ENCODE measurements around the gene CELA1.
"Not testable (repeated sequence)": the region's sequence is repeated elsewhere in the genome, so short reads cannot be mapped to it uniquely, and the experiment has no call there.

CELA1 gene

GRCh38 chr12:51320695-51321320 is 25.7 kb downstream of the CELA1 start:
- H3K4me1 ChIP-seq (ENCODE audit: control extremely low read depth in 1 of 4, control insufficient read depth in 4 of 4, insufficient read depth in 4 of 4, low read length in 3 of 4), result peaks cover 40 to 78% (median 73%) of the 10 kb centered on the region in 4 experiments
- ChIA-PET POLR2A (interaction anchor here (0.7 to 1.8 kb wide), 2 partner anchors 20 to 73 kb away, joined by 3 to 10 read pairs; no protein-coding TSS in a partner anchor), CTCF (interaction anchor here (0.6 to 29.0 kb wide), 4 partner anchors 14 to 1635 kb away, joined by 3 to 666 read pairs (median 14); partner anchors contain the start of gene CELA1)
- DNase-seq, result peak in 2 of 3 donors; percentile 74 to 76
- no peaks in the 10 kb centered on the region for H3K9me3 ChIP-seq (ENCODE audit: control extremely low read depth in 1 of 5, control insufficient read depth in 4 of 5, insufficient read depth in 2 of 5, low read depth in 1 of 5, low read length in 4 of 5)
- peaks cover 0 to 13% (median 2%) of the 10 kb centered on the region in 4 experiments for H3K36me3 ChIP-seq (ENCODE audit: control insufficient read depth in 4 of 4, insufficient read depth in 4 of 4, low read length in 3 of 4)
- H3K27ac ChIP-seq (ENCODE audit: insufficient read depth in 1 of 2, low read depth in 1 of 2, low read length in 2 of 2, poor library complexity in 1 of 2, severe bottlenecking in 2 of 2), result peak overlapping the region; percentile 33 to 59
- peak overlapping the region in 5 of 7 experiments; percentile 26 to 57 (median 47) for H3K4me3 ChIP-seq (ENCODE audit: control insufficient read depth in 1 of 7, extremely low read depth in 1 of 7, insufficient read depth in 4 of 7, low read depth in 2 of 7, low read length in 6 of 7)
- no CpG with 5 or more reads among the region's 3 CpGs for WGBS (ENCODE audit: insufficient coverage)
- no peaks in the 10 kb centered on the region for H3K27me3 ChIP-seq (replicated peaks in 2 of 5; ENCODE audit: control insufficient read depth in 4 of 5, insufficient read depth in 5 of 5, low read length in 4 of 5)

GRCh38 chr12:51320311-51320694 is 26.2 kb downstream of the CELA1 start:
- Histone ChIP-seq H3K27ac (ENCODE audit: insufficient read depth in 1 of 2, low read depth in 1 of 2, low read length in 2 of 2, poor library complexity in 1 of 2, severe bottlenecking in 2 of 2) (peak overlapping the region in 1 of 2 experiments; percentile 59), H3K9me3 (ENCODE audit: control extremely low read depth in 1 of 5, control insufficient read depth in 4 of 5, insufficient read depth in 2 of 5, low read depth in 1 of 5, low read length in 4 of 5) (no peaks in the 10 kb centered on the region), H3K27me3 (replicated peaks in 2 of 5; ENCODE audit: control insufficient read depth in 4 of 5, insufficient read depth in 5 of 5, low read length in 4 of 5) (no peaks in the 10 kb centered on the region), H3K36me3 (ENCODE audit: control insufficient read depth in 4 of 4, insufficient read depth in 4 of 4, low read length in 3 of 4) (peaks cover 0 to 16% (median 2%) of the 10 kb centered on the region in 4 experiments), H3K4me1 (ENCODE audit: control extremely low read depth in 1 of 4, control insufficient read depth in 4 of 4, insufficient read depth in 4 of 4, low read length in 3 of 4) (peaks cover 37 to 73% (median 68%) of the 10 kb centered on the region in 4 experiments), H3K4me3 (ENCODE audit: control insufficient read depth in 1 of 7, extremely low read depth in 1 of 7, insufficient read depth in 4 of 7, low read depth in 2 of 7, low read length in 6 of 7) (peak overlapping the region in 2 of 7 experiments; percentile 3 to 21)
- 78% methylated on average over 2 of the region's 4 CpGs for WGBS (ENCODE audit: insufficient coverage)
- POLR2A ChIA-PET, result interaction anchor here (0.7 to 1.8 kb wide), 2 partner anchors 21 to 73 kb away, joined by 3 to 10 read pairs; no protein-coding TSS in a partner anchor
- no peak for DNase-seq
- CTCF ChIA-PET, result interaction anchor here (0.6 to 29.0 kb wide), 5 partner anchors 13 to 1634 kb away, joined by 3 to 666 read pairs (median 3); partner anchors contain the start of gene CELA1

- Histone ChIP-seq H3K27me3 (replicated peaks in 2 of 5; ENCODE audit: control insufficient read depth in 4 of 5, insufficient read depth in 5 of 5, low read length in 4 of 5) (no peaks in the 10 kb centered on the region), H3K36me3 (ENCODE audit: control insufficient read depth in 4 of 4, insufficient read depth in 4 of 4, low read length in 3 of 4) (peaks cover 0 to 16% (median 2%) of the 10 kb centered on the region in 4 experiments), H3K9me3 (ENCODE audit: control extremely low read depth in 1 of 5, control insufficient read depth in 4 of 5, insufficient read depth in 2 of 5, low read depth in 1 of 5, low read length in 4 of 5) (no peaks in the 10 kb centered on the region), H3K27ac (ENCODE audit: insufficient read depth in 1 of 2, low read depth in 1 of 2, low read length in 2 of 2, poor library complexity in 1 of 2, severe bottlenecking in 2 of 2) (peak overlapping the region; percentile 36 to 65), H3K4me1 (ENCODE audit: control extremely low read depth in 1 of 4, control insufficient read depth in 4 of 4, insufficient read depth in 4 of 4, low read length in 3 of 4) (peaks cover 32 to 60% (median 55%) of the 10 kb centered on the region in 4 experiments), H3K4me3 (ENCODE audit: control insufficient read depth in 1 of 7, extremely low read depth in 1 of 7, insufficient read depth in 4 of 7, low read depth in 2 of 7, low read length in 6 of 7) (peak overlapping the region in 4 of 7 experiments; percentile 21 to 49 (median 40))
- POLR2A ChIA-PET, result no interaction called here
- CTCF ChIA-PET, result interaction anchor here (0.9 to 29.0 kb wide), 5 partner anchors 9 to 47 kb away, joined by 3 to 666 read pairs (median 5); partner anchors contain the start of gene CELA1
- WGBS (ENCODE audit: insufficient coverage), result 0% methylated on average over 1 of the region's 3 CpGs
- peak in 2 of 3 donors; percentile 45 to 48 for DNase-seq
These were observed 27.5 kb downstream of the CELA1 start for GRCh38 chr12:51318846-51319599.

- DNase-seq; H3K9me3 ChIP-seq (ENCODE audit: control extremely low read depth in 1 of 5, control insufficient read depth in 4 of 5, insufficient read depth in 2 of 5, low read depth in 1 of 5, low read length in 4 of 5); H3K27me3 ChIP-seq (replicated peaks in 2 of 5; ENCODE audit: control insufficient read depth in 4 of 5, insufficient read depth in 5 of 5, low read length in 4 of 5): not testable (repeated sequence)
- ChIA-PET POLR2A (interaction anchor here (0.6 to 0.7 kb wide), 2 partner anchors 124 to 273 kb away, joined by 3 to 4 read pairs; no protein-coding TSS in a partner anchor), CTCF (interaction anchor here (1.2 to 29.0 kb wide), 4 partner anchors 11 to 48 kb away, joined by 3 to 666 read pairs (median 16); partner anchors contain the start of gene CELA1)
- H3K4me1 ChIP-seq (ENCODE audit: control extremely low read depth in 1 of 4, control insufficient read depth in 4 of 4, insufficient read depth in 4 of 4, low read length in 3 of 4), result peaks cover 31 to 54% (median 50%) of the 10 kb centered on the region in 4 experiments
- peaks cover 2 to 20% (median 5%) of the 10 kb centered on the region in 4 experiments for H3K36me3 ChIP-seq (ENCODE audit: control insufficient read depth in 4 of 4, insufficient read depth in 4 of 4, low read length in 3 of 4)
- 98% methylated on average over 6 of the region's 8 CpGs for WGBS (ENCODE audit: insufficient coverage)
- H3K4me3 ChIP-seq (ENCODE audit: control insufficient read depth in 1 of 7, extremely low read depth in 1 of 7, insufficient read depth in 4 of 7, low read depth in 2 of 7, low read length in 6 of 7), result peak overlapping the region in 3 of 7 experiments; percentile 26 to 49 (median 42)
- peak overlapping the region in 1 of 2 experiments; percentile 65 for H3K27ac ChIP-seq (ENCODE audit: insufficient read depth in 1 of 2, low read depth in 1 of 2, low read length in 2 of 2, poor library complexity in 1 of 2, severe bottlenecking in 2 of 2)
These were observed 28.2 kb downstream of the CELA1 start for GRCh38 chr12:51318057-51318806.

- H3K36me3 ChIP-seq (ENCODE audit: control insufficient read depth in 4 of 4, insufficient read depth in 4 of 4, low read length in 3 of 4), result peaks cover 5 to 45% (median 36%) of the 10 kb centered on the region in 4 experiments
- H3K4me3 ChIP-seq (ENCODE audit: control insufficient read depth in 1 of 7, extremely low read depth in 1 of 7, insufficient read depth in 4 of 7, low read depth in 2 of 7, low read length in 6 of 7), result no peak overlapping the region
- no peaks in the 10 kb centered on the region for H3K9me3 ChIP-seq (ENCODE audit: control extremely low read depth in 1 of 5, control insufficient read depth in 4 of 5, insufficient read depth in 2 of 5, low read depth in 1 of 5, low read length in 4 of 5)
- POLR2A ChIA-PET, result no interaction called here
- H3K4me1 ChIP-seq (ENCODE audit: control extremely low read depth in 1 of 4, control insufficient read depth in 4 of 4, insufficient read depth in 4 of 4, low read length in 3 of 4), result peaks cover 0 to 6% (median 3%) of the 10 kb centered on the region in 4 experiments
- no peak for DNase-seq
- no CpG with 5 or more reads among the region's 1 CpG for WGBS (ENCODE audit: insufficient coverage)
- H3K27ac ChIP-seq (ENCODE audit: insufficient read depth in 1 of 2, low read depth in 1 of 2, low read length in 2 of 2, poor library complexity in 1 of 2, severe bottlenecking in 2 of 2), result no peak overlapping the region
- CTCF ChIA-PET, result interaction anchor here (29.0 kb wide), 1 partner anchor 31 kb away, joined by 666 read pairs; the partner anchor contains the start of gene CELA1
- no peaks in the 10 kb centered on the region for H3K27me3 ChIP-seq (replicated peaks in 2 of 5; ENCODE audit: control insufficient read depth in 4 of 5, insufficient read depth in 5 of 5, low read length in 4 of 5)
These were observed 35.1 kb downstream of the CELA1 start for GRCh38 chr12:51311389-51311788.

All from common myeloid progenitor, CD34-positive (primary cell).